Prostate gland (tissue), 2 donors: Measurements from ENCODE around the gene PCNT.

Source experiments
- CTCF ChIP-seq, 4 experiments: fragments of 200-600 bp in 2 of 4; fragments of 450-650 bp in 2 of 4; sonication (generic) in 2 of 4; IDR thresholded peaks; 1 replicate in 3 of 4; 2 replicates in 1 of 4; pipeline ENCODE4 v1.5.1; 2016 to 2019; ENCODE audit warnings: antibody characterized with exemption in 4 of 4, mild to moderate bottlenecking in 2 of 4, moderate library complexity in 2 of 4
- POLR2A ChIP-seq: fragments of 450-650 bp; IDR thresholded peaks from one replicate; pipeline ENCODE4 v1.6.1; 2016; ENCODE audit warnings: antibody characterized with exemption, mild to moderate bottlenecking

GRCh38 chr21:46436621-46437020, 112.7 kb downstream of the PCNT start:
- TF ChIP-seq CTCF (IDR thresholded peaks at IDR 0.05) (no peak), POLR2A (no peak)
